Activated CD8-positive, alpha-beta memory T cell treated with anti-CD3 and anti-CD28 coated beads for 1 hour (primary cell): ENCODE results near the gene FAF1.

Source experiments
- DNase-seq, 2 donors: peaks; one replicate each; pipeline ENCODE4 v3.0.0-alpha.2; 2020; ENCODE audit warnings: low read depth in 1 of 2; ENCODE audit errors: extremely low read depth in 1 of 2

The FAF1 gene

DNA sequence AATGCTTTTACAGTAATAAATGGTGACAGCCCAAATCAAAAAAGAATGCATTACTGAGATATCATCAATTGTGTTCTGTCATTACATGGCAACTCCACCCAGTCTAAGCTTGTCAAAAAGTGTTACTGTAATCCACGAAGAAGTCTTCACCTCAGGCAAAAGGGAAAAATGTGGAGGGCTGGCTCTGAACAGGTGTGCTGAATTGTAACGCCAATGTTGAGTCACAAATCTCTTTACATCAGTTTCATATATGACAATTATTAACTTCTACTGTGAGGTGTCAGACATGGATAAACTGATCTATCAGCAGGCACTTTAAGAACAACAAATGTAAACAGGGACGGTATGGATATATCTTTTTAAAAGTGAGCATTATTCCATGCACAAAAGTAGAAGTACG, 438.4 kb downstream of the FAF1 start:
- no peak for DNase-seq

DNA sequence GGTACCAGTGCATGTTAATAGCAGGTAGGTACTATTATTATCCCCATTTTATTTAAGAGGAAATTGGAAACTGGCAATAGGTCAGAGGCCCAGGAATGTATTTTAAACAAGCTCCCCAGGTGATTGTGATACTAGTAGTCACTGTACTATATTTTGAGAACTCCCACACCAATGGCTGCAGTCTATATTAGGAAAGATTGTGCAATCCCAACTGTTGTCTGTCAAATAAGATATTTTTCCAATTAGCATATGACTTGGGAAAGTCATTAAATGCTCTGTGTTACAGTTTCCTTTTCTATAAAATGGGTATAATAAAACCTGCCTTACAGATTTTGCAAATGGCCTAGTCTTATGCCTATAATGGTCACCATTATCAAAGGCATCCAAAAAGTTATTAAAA, 442.6 kb downstream of the FAF1 start:
- no peak for DNase-seq

DNA sequence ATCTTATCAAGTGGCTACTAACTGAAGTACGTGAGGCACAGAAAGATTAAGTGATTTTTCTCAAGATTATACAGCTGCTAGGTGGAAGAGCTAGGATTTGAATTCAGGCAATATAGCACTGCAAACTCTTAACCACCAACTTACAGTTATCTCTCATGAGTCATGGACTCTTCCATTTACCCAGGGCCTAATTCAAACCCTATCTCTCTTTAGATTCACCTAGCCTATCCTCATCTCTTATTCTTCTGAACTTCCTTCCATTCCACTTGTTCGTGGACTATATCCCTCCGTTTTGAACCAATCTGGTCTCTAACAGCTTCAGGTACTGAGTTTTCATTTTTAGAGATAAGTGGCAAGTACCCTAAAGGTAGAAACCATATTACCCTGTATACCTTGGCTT, 444.0 kb downstream of the FAF1 start:
- no peak for DNase-seq

DNA sequence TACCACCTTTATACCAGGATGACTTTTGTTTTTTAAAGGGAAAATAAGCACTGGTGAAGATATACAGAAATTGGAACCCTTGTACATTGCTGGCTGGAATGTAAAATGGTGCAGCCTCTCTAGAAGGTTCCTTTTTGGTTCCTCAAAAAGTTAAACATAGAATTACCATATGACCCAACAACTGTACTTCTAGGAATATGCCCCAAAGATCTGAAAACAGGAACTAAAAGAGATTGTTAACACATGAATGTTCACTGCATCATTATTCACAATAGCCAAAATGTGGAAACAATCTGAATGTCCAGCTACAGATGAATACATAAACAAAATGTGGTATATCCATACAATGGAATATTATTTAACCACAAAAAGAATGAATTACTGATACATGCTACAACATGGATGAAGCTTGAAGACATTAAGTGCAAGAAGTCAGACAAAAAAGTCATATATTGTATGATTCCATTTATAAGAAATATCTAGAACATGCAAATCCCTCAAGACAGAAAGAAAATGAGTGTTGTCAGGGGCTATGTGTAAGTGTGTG, 452.0 kb downstream of the FAF1 start:
- no peak for DNase-seq

DNA sequence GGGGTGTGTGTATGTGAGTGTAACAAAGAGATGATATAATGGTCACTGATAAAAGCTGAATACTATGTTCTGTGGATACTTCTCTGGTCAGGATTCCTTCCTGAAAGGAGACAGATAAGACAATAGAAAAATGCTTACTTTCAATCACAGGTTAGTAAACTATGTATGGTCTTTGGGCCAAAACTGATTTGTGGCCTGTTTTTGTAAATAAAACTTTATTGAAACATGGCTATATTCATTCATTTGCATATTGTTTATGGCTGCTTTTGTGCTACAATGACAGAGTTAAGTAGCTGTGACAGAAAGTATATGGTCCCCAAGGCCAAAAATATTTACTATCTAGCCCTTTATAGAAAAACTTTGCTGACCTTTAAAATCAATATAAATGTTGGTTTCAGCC, 454.6 kb downstream of the FAF1 start:
- no peak for DNase-seq

DNA sequence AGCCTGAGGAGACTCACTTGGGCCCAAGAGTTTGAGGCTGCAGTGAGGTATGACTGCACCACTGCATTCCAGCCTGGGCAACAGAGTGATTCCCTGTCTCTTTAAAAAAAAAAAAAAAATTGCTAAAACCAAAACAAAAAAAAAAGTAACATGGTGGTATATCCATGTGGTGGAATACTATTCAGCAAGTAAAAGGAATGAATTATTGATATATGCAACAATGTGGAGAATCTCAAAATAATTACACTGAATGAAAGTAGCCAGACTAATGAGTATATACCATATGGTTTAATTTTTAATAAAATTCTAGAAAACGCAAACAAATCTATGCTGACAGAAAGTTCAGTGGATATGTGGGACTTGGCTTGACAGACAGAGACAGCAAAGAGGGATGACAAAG, 456.6 kb downstream of the FAF1 start:
- no peak for DNase-seq

DNA sequence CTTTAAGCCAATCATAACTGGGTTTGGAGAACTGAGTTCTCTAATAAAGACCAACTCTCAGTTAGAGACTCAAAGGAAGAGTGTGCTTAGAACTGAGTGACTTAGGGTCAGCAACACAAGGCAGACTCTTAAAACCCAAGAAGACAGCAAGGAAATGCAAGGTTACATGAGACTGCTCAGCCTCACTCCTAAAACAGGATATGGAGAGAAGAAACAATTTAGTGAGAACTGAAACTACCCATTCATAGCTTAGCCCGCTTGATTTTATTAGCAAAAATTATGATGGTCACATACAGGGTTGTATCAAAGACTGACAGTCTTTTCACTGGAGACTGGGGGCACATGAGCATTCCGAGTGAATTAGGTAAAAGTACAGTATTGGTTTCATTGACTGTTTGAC, 457.9 kb downstream of the FAF1 start:
- no peak for DNase-seq

DNA sequence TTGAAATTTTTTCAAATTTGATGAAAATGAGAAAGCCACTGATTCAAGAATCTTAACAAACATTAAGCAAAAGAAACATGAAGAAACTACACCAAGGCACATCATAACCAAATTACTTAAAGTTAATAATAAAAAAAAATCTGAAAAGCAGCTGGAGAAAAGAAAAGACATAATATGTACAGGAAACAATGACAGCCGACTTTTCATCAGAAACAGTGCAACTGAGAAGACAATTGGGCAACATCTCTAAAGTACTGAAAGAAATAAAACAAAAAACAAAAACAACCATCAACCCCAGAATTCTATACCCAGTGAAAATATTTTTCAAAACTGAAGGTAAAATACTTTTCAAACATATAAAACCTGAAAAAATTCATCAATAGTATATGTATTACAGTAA, 463.1 kb downstream of the FAF1 start:
- no peak for DNase-seq

DNA sequence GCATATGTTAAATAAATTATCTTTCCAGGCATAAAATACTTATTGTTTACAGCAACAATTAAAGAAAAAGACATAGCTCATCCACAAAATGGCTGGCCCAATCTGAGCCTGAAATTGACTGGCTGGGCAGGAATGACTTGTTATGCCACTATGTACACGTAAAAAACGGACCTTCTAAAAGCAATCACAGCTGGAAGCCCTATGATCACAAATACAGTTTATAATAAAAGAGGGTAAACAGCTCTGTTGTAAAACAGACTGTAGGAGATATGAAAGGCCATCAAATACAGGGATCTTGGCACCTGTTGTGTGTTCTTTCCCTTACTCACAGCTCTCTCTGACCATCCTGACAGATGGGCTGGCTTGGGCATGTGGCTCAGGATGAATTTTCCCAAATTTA, 466.4 kb downstream of the FAF1 start:
- DNase-seq = no peak

DNA sequence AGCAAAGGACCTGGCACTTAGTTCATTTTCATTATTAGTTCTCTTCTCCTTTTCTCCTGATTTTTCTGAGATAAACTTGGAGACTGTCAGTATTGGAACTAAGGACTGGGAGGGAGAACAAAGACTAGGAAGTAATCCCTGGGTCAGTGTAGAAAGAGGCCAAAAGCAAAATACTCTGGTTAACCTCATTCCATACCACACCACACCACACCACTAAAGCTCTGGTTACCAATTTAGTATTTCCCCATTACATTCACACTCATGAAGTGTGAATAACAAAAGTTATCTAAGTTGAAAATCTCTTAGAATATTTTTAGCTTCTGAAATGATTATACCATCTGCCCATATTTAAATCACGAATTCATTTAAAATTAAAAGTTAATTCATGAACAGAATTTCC, 467.9 kb downstream of the FAF1 start:
- no peak for DNase-seq

DNA sequence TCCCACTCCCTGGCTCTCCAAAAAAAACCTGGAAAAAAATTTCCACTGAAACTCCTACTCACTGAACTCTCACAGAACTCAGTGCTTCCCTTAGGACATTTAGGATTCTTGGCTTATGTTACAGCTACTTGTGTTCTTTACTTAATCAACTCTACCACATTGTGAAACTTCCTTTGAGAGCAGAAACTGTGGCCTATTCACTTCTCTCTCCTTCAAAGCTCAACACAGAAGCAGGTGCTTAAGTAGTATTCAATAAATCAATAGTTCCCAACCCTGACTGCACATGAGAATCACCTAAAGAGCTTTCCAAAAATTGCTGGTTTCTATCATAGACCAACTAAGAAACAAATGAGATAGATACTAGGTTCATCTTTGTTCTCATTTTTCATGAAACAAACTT, 468.9 kb downstream of the FAF1 start:
- no peak for DNase-seq

DNA sequence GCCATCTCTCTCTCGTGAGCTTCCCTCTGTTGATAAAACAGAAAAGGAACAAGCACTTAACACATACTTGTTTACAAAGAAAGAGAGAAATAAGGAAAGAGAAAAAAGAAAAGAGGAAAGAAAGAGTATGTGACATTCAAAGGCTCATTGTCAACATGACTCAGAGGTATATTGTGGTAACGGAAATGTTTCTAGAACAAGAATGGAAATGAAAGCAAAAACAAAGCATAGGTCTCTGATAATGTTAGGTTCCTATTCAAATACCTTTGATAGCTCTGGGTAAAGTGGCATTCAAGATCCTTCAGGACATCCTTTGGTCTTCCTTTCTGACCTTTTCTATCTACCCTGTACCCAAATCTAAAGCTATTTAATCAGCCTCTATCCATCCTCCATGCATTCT, 469.4 kb downstream of the FAF1 start:
- DNase-seq = no peak

DNA sequence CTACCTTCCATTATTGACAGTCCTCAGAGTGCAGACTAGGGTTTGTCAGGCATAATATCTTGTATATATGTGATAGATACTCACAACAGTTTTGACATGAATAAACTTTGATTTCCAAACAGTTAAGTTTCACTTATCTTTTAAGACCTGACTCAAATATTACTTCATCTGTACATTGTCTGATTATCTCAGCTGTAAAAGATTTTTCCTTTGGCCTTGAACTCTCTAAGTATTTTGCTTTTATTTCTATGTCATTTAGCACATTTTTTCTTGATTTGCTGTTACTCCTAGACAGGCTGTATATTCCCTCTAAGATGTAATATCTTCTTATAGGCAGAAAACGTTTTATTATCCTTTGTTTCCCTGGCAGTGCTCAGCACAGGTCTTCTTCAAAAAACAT, 471.2 kb downstream of the FAF1 start:
- no peak for DNase-seq

DNA sequence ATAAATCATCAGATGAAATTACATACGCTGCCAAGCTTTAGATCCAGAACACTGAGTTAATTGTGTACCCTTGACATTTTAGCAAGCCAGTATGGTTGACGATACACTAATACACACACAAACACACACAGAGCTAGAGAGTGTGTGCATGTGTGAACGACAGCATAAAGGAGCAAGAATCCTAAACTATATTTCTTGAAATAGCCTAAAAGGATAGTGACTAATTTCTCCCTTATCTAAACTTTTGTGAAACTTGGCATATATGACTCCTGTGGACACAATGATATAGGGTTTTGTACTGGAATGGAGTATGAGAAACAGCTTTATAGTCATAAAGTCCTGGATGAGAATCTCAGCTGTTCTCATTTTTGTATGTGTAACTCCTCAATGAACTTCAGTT, 471.7 kb downstream of the FAF1 start:
- no peak for DNase-seq

DNA sequence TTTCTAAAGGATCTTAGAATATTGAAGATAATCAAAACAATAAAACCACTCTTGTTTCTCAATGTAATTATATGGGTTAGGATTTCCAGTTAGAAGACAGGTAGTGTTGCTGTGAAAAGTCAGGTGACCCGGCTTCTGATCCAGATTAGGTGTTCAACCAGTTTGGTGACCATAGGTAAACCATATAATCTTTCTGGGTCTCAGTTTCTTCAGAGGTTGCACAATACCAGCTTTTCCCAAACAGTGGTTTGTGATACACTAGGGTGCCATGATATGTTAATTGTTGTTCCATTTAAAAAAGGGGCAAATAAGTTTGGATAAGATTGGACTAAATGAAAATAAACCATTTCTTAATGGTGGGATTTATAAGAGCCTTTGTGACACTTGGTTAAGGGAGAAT, 472.3 kb downstream of the FAF1 start:
- DNase-seq = no peak

DNA sequence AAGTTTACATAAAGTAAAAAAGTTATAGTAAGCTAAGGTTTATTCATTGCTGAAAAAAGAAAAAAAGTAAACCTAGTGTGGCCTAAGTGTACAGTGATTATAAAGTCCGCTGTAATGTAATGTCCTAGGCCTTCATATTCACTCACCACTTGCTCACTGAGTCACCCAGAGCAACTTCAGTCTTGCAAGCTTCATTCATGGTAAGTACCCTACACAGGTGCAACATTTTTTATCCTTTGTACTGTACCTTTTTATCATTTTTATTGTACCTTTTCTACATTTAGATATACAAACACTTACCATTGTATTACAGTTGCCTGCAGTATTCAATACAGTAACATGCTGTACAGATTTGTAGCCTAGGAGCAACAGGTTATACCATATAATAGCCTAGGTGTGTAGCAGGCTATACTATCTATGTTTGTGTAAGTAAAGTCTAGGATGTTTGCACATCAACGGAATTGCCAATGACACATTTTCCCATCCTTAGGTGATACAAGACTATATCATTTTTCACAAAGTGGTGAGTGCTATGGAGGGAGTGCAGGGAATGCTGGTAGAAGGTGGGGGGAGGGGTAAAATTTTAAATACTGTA, 478.8 kb downstream of the FAF1 start:
- DNase-seq = no peak

DNA sequence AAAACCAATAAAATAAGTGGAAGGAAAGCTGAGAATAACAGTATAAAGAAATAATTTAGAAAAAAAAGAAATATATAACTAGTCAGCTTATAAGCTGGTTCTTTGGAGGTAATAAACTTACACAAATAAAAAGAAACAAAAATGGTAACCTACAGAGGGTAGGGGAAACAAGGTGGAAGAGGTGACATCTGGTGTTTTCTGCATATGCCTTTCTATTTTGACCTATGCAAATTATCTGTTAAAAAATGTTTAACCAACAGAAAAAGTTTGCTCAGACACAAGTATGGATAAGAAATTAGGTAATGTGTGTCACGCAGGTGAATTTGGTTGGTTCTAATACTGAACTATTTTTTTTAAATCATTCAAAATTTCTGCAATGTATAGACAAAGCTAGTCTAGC, 483.3 kb downstream of the FAF1 start:
- DNase-seq = no peak

DNA sequence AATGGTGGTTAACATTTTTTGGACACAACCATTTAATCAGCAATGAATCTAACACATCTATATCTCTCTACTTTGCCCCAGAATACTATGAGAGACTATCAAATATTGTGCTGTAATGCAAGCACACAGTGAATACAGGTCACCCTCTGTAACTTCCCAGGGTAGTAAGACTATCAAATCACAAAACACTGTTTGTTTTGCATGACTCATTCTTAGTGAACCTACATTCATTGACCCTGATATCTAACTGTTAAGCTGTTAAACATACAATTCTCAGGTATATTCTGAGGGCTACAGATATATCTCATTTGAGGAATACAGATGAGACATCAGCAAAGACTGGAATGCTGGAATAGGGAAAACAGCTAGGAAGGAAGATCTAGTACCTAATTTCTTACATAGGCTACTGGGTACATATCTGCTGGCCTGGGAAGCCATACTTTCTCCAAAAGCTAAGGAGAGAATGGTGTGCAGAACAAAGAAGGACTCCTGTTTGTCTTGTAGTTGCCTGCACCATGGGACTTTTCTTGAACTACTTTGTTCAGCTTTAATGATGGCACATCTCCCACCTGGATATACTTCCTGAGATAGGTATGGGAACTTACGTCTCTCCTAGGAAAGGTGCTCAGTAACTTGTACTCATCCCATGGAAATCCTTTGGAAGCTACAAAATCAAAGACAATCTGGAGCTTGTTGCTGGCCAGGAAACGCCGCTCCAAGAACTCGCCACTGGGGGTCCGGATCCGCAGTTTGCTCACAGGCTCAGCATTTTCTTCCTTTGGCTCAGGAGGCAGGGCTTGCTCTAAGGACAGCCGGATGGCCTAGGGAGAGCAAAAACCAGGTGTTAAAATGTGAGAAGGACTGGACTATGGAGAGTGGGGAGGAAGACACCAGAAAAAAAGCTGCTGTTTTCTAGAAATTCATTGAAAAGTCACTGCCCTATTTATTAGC, 484.9 kb downstream of the FAF1 start:
- no peak for DNase-seq

DNA sequence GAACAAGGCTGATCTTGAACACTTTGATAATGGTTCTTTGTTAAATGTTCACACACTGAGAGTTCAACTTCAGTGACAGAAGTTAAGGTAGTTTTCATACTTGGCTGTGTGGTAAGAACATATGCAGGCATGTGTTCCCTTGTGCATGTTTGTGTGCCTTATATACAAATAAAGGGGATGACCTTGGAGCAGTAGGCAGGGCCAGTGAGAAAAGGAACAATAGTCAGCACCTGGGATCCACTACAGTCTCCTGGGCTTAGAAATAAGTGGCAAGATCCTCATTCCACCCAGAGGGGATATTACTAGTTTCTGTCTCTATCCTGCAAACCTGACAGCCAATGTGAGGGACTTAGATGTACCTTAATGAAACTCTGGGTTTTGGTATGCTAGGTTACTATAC, 486.6 kb downstream of the FAF1 start:
- DNase-seq = no peak

DNA sequence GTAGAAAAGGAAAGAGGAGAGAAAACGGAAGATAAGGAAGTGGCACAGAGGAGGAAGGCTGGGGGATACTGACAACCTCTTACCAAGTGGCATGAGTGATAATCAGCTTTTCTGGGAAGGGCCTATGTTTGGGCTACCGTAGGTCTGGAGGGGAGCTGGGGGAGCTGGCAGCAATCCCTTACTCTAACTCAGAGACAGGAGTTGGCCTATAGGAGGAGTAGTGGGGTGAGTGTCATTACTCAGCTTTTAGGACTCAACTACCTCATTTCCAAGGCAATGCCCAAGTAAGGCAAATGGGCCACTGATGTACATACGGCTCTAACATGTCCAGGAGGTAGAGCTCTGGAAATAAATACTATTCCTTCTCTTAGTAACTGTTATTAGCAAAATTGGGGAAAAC, 488.1 kb downstream of the FAF1 start:
- DNase-seq = no peak

DNA sequence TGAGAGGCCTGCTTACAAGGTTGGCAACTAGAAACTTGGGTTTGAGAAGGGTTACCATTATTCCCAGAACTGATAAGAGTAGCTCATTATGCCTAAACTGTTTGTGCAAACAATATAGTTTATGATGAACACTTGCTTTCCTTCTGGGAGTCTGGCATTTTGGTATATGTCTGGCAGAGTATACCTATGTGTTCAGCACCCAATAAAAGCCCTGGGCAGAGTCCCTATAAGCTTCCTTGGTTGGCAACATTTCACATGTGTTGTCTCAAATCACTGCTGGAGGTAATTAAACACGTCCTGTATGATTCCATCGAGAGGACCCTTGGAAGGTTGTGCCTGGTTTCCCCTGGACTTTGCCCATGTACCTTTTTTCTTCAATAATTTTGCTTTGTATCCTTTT, 497.1 kb downstream of the FAF1 start:
- no peak for DNase-seq

DNA sequence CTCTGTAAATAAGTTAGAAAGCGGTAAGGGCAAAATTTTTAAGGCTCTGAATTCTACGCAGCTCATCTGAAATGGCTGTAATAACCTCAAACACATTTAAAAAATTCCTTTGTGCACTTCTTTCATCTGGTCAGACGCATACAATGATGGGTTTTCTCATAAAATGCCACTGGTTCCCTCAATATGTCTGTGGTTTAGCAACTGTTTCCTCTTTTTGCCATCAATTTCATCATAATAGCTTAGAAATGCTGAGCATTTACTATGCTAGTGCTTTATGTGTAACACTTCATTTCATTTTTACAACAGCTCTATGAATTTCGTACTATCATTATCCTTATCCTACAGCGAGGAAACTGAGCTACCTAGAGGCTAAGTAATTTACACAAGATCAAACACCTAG, 501.6 kb downstream of the FAF1 start:
- no peak for DNase-seq
